A375 (cell line): ENCODE results near the gene XRN2. TPM values are rescaled to one million over a fixed set of nuclear protein-coding genes. Genes with fewer than 3 reads are reported as not detected.

Experiments
- small RNA-seq: library from RNA; depleted of rRNA; stranded (forward); fragments of <200 nt; gene quantifications from one replicate; pipeline ENCODE3, GENCODE V24; 2014
- total RNA-seq: library from RNA; depleted of rRNA; stranded (reverse); fragments of >200 nt; shearing (Covaris generic); gene quantifications from 2 replicates; pipeline ENCODE4 v1.2.3, GENCODE V29; 2014; rRNA removed

Gene XRN2
- total RNA-seq, result 82.7 and 102 TPM in 2 replicates

GRCh38 chr20:21303061-21303871, at the start of gene XRN2:
TSS of gene XRN2 (plus strand) at chr20:21303331. CDS start at chr20:21303399, 68 bp downstream.

GRCh38 chr20:21397341-21398108, 94.4 kb downstream of the XRN2 start, which contains the start of gene NKX2-4:
TSS of gene NKX2-4 (minus strand) at chr20:21397526. CDS start at chr20:21397399, 127 bp downstream.

Small RNA genes lying within 50 kb of the gene (small RNA-seq; reads per million reads assigned to genes)
- gene RN7SKP140, result not detected

Other genes starting within 250 kb of the XRN2 start
- not detected in 2 replicates for gene LINC00237, start 197.0 kb upstream of the XRN2 start, total RNA-seq
- gene KIZ, start 177.2 kb upstream of the XRN2 start, total RNA-seq, result 13.1 and 15.0 TPM in 2 replicates
- gene NKX2-4, start 94.2 kb downstream of the XRN2 start, total RNA-seq, result 4.1 and 5.5 TPM in 2 replicates
- 0.41 and 1.8 TPM in 2 replicates for gene NKX2-2, start 210.7 kb downstream of the XRN2 start, total RNA-seq